CD4-positive, alpha-beta memory T cell (primary cell): ENCODE measurements around the gene LOXL3. TPM values are rescaled to one million over a fixed set of nuclear protein-coding genes. Genes with fewer than 3 reads are reported as not detected.
A peak's percentile ranks its signal among the peaks of the same experiment; 100 is the strongest.

ENCODE experiments used
- CTCF ChIA-PET: fragments of 350-600 bp; sonication (Branson Sonifier 250); formaldehyde crosslinking; loops from one replicate; lab custom pipeline; 2021; ENCODE audit warnings: inconsistent platforms; ENCODE audit not compliant: partially characterized antibody; lab: Charles Lee
- POLR2A ChIA-PET: fragments of 350-600 bp; sonication (Branson Sonifier 250); formaldehyde crosslinking; loops from one replicate; lab custom pipeline; 2021; ENCODE audit not compliant: partially characterized antibody; lab: Charles Lee
- DNase-seq, 5 donors: peaks; one replicate each; pipeline versions ENCODE4 v3.0.0 to v3.0.0-alpha.2; 2020 to 2022; ENCODE audit warnings: mixed read lengths in 1 of 5
- H3K27ac ChIP-seq: one replicate; pipeline ENCODE4 v1.7.0; 2013; ENCODE audit warnings: low read depth, low read length
- H3K27me3 ChIP-seq: 2 replicates; pipeline ENCODE4 v1.7.0; 2013; ENCODE audit warnings: mild to moderate bottlenecking, low read length, moderate library complexity; ENCODE audit not compliant: insufficient read depth
- H3K36me3 ChIP-seq: 2 replicates; pipeline ENCODE4 v1.7.0; 2013; ENCODE audit warnings: mild to moderate bottlenecking, low read length, moderate library complexity; ENCODE audit not compliant: insufficient read depth
- H3K4me1 ChIP-seq: 2 replicates; pipeline ENCODE4 v1.7.0; 2013; ENCODE audit warnings: mild to moderate bottlenecking, low read length, moderate library complexity; ENCODE audit not compliant: insufficient read depth
- H3K4me3 ChIP-seq, 2 donors: one replicate each; pipeline ENCODE4 v1.7.0; 2013; ENCODE audit warnings: low read length in 2 of 2, mild to moderate bottlenecking in 1 of 2
- H3K9me3 ChIP-seq, 2 donors: one replicate each; pipeline ENCODE4 v1.7.0; 2013; ENCODE audit warnings: low read length in 2 of 2, control low read depth in 1 of 2; ENCODE audit not compliant: control insufficient read depth in 1 of 2
- H3K27ac Mint-ChIP-seq, 7 donors: one replicate each; pipeline ENCODE4 v1.8.0; 2020 to 2021; ENCODE audit warnings: mixed read lengths in 7 of 7, mild to moderate bottlenecking in 6 of 7, inconsistent platforms in 3 of 7, moderate library complexity in 3 of 7
- H3K27me3 Mint-ChIP-seq, 2 donors: one replicate each; pipeline ENCODE4 v1.8.0; 2020 to 2021; ENCODE audit warnings: mixed read lengths in 2 of 2
- H3K36me3 Mint-ChIP-seq, 2 donors: one replicate each; pipeline ENCODE4 v1.8.0; 2020 to 2021; ENCODE audit warnings: mixed read lengths in 2 of 2, inconsistent platforms in 1 of 2, mild to moderate bottlenecking in 1 of 2
- H3K4me1 Mint-ChIP-seq, 4 donors: one replicate each; pipeline ENCODE4 v1.8.0; 2020 to 2021; ENCODE audit warnings: mixed read lengths in 4 of 4, mild to moderate bottlenecking in 1 of 4
- H3K4me3 Mint-ChIP-seq, 8 donors: one replicate each; pipeline ENCODE4 v1.8.0; 2020 to 2021; ENCODE audit warnings: mixed read lengths in 8 of 8, mild to moderate bottlenecking in 7 of 8, moderate library complexity in 6 of 8, inconsistent platforms in 3 of 8
- H3K9me3 Mint-ChIP-seq, 8 donors: one replicate each; pipeline ENCODE4 v1.8.0; 2020 to 2021; ENCODE audit warnings: mixed read lengths in 8 of 8, mild to moderate bottlenecking in 5 of 8, inconsistent platforms in 3 of 8, moderate library complexity in 1 of 8
- intact Hi-C: fragments of 100-400 bp; cut with micrococcal nuclease; formaldehyde crosslinking; loops from one replicate; pipeline ENCODE4 v1.15.1; 2023
- polyA plus RNA-seq, 2 donors: library from polyadenylated mRNA; unstranded; fragments of 300-500 nt; fragmentation: Illumina TruSeq; gene quantifications; one replicate each; pipeline ENCODE4 v1.2.3, GENCODE V29; 2021
- total RNA-seq, 2 experiments: library from RNA; stranded (reverse); gene quantifications; one replicate each; pipeline ENCODE4 v1.2.3, GENCODE V29; 2021

LOXL3 gene
- total and polyA plus RNA-seq, 4 experiments from 2014 or later: 0.25 to 0.32 TPM; not detected in 2

DNA sequence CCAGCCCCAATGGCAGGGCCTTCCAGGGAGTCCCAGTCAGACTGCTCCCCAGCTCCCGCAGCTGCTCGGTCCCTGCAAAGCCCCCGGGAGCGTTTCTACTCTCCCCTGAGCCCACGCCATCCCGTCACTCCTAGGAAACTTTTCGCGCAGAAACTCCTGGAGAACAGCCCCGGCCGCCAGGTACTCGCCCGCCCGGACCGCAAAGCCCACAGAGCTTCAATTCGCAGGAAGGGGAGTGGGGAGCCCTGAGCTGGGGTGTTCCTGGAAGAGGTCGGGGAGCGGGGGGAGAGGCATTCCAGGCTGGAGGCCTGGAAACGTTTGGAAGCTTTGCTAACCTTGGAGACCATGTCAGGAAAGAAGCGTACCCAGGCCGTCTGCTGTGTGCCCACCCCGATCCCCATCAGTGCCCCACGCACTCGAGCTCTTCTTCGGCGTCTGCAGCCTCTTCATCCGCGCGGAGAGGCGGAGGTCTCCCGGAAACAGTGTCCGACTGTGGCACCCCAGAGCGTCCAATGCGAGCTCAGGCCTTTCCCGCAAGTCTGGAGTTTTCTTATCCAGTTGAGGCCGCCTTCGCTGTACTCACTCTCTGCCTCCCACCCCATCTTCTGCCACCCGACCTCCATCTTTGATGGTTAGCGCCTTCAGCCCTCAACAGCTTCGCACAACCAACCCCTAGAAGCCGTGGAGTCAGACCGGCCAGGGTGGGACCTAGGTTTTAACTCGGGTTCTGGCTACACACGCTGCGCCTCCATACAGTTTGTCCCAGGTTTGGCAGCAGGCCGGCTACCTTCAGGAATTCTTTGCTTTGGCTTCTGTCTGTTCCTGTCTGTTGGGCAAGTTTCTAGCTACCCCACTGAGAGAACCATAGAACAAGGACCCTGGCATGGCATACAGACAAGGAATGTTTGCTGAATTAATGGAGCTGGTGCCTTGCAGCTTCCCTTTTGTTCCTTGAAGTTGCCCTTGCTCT, 50.0 kb downstream of the LOXL3 start:
- ChIA-PET POLR2A (interaction anchor here (1.1 to 8.0 kb wide), 10 partner anchors 10 to 49 kb away, joined by 3 to 60 read pairs (median 8); partner anchors contain the start of genes AUP1, CCDC142, DQX1 and HTRA2), CTCF (interaction anchor here (0.8 to 2.1 kb wide), 5 partner anchors 18 to 47 kb away, joined by 3 to 17 read pairs (median 4); partner anchors contain the start of genes AUP1, CCDC142, HTRA2 and TTC31)
- H3K27me3 Mint-ChIP-seq: peaks cover 20 to 68% of the 10 kb centered on the region in 2 donors
- H3K36me3 Mint-ChIP-seq: peaks cover 30 to 34% of the 10 kb centered on the region in 2 donors
- intact Hi-C loops: no loop called here
- H3K4me1 ChIP-seq: peaks cover 49% of the 10 kb centered on the region
- H3K36me3 ChIP-seq: peaks cover 15% of the 10 kb centered on the region
- no peak for DNase-seq
- H3K9me3 ChIP-seq: no peaks in the 10 kb centered on the region
- no peak overlapping the region for H3K27ac ChIP-seq
- H3K27me3 ChIP-seq: peaks cover 36% of the 10 kb centered on the region
- H3K27ac Mint-ChIP-seq: peak overlapping the region in 2 of 7 donors; percentile 54 to 60
- peaks cover 0 to 4% (median 0%) of the 10 kb centered on the region in 8 donors for H3K9me3 Mint-ChIP-seq
- H3K4me3 ChIP-seq: peak overlapping the region in 1 of 2 donors; percentile 49
- peak overlapping the region in 7 of 8 donors; percentile 55 to 79 (median 74) for H3K4me3 Mint-ChIP-seq
- peaks cover 23 to 90% (median 56%) of the 10 kb centered on the region in 4 donors for H3K4me1 Mint-ChIP-seq

DNA sequence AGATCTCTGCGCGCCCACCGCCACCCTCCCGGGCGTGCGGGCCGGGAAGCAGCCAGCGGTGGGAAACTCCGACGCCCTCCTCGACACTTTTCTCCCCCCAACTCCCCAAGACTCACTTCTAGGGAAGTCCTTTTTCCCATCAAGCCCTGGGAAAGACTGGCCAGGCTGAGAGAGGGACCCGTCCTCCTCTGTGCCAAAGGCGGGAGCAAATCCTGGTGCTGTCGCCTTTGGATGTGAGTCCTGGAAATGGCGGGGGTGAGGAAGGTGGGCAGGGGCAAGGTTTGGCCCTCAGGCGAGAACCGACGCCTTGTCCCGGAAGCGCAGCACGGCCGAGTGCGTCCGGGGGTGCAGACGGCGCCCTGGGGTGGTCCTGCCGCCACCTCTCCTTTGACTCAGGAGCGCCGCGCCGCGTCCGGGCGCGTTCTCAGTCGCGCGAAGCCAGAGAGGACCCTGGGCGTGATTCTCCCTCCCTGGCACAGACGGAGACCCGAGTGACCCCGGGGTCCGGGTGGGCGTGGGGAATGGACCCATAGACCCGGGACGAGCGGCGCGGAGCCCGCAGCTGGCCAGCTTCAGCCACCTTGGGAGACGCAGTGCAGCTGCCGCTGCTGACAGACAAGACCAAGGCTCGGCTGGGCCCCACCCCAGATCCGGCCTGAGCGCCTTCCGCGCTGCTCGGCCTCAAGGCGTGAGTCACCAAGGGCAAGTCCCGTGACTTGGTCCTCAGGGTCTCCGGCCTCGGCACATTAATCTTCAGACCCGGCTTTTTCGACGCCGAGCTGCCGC, 50.8 kb downstream of the LOXL3 start:
- no peak overlapping the region for H3K27ac ChIP-seq
- Mint-ChIP-seq H3K9me3 (peaks cover 0 to 4% (median 0%) of the 10 kb centered on the region in 8 donors), H3K4me1 (peaks cover 20 to 90% (median 55%) of the 10 kb centered on the region in 4 donors), H3K36me3 (peaks cover 30 to 33% of the 10 kb centered on the region in 2 donors), H3K4me3 (peak overlapping the region; percentile 55 to 79 (median 74)), H3K27ac (peak overlapping the region in 2 of 7 donors; percentile 54 to 60), H3K27me3 (peaks cover 24 to 74% of the 10 kb centered on the region in 2 donors)
- H3K9me3 ChIP-seq: no peaks in the 10 kb centered on the region
- H3K4me1 ChIP-seq: peaks cover 51% of the 10 kb centered on the region
- H3K36me3 ChIP-seq: peaks cover 15% of the 10 kb centered on the region
- peaks cover 36% of the 10 kb centered on the region for H3K27me3 ChIP-seq
- CTCF ChIA-PET: interaction anchor here (0.8 to 2.1 kb wide), 4 partner anchors 20 to 46 kb away, joined by 3 to 17 read pairs (median 5); partner anchors contain the start of genes AUP1, CCDC142, HTRA2 and TTC31
- peak overlapping the region in 1 of 2 donors; percentile 49 for H3K4me3 ChIP-seq
- intact Hi-C loops: no loop called here
- DNase-seq: peak in 1 of 5 donors; percentile 35
- POLR2A ChIA-PET: interaction anchor here (1.1 to 8.0 kb wide), 7 partner anchors 9 to 45 kb away, joined by 3 to 60 read pairs (median 14); partner anchors contain the start of genes AUP1, CCDC142, HTRA2 and MRPL53

DNA sequence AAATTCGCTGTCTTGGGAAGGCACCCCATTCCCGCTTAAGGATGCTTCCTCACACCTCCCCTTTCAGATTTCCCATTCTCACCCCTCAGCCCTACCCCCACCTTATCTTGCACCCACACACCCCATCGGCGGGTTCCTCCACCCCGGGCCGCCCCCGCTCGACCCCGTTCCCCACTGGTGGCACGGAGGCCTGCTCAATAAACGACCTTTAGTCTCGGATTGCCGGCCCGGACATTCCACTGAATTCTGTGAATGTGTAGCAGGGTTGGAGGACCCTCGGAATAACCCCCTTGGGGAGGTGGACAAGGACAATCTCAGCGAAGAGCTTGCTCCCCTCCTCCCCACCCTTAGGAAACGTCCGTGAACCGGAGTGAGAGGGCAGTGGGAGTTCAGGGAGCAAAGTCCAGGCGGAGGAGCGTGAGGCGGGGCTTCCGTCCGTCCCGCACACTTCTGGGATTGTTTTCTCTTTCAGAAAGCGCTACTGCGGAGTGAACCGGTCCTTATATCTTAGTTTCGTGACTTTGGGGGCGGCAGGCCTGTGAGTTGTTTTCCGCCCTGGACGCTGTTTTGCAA, 51.5 kb downstream of the LOXL3 start:
- POLR2A ChIA-PET: interaction anchor here (1.1 to 8.0 kb wide), 5 partner anchors 14 to 29 kb away, joined by 3 to 60 read pairs (median 26); partner anchors contain the start of genes AUP1, CCDC142, HTRA2 and MRPL53
- Histone ChIP-seq H3K27ac (no peak overlapping the region), H3K27me3 (peaks cover 38% of the 10 kb centered on the region), H3K9me3 (no peaks in the 10 kb centered on the region), H3K4me3 (no peak overlapping the region), H3K4me1 (peaks cover 53% of the 10 kb centered on the region), H3K36me3 (peaks cover 15% of the 10 kb centered on the region)
- Mint-ChIP-seq H3K27me3 (peaks cover 24 to 68% of the 10 kb centered on the region in 2 donors), H3K4me1 (peaks cover 20 to 87% (median 55%) of the 10 kb centered on the region in 4 donors), H3K4me3 (peak overlapping the region; percentile 60 to 83 (median 74)), H3K9me3 (peaks cover 0 to under 1% (median 0%) of the 10 kb centered on the region in 8 donors), H3K36me3 (peaks cover 26% of the 10 kb centered on the region in 2 donors), H3K27ac (peak overlapping the region in 2 of 7 donors; percentile 59 to 65)
- no peak for DNase-seq
- intact Hi-C loops: no loop called here
- CTCF ChIA-PET: interaction anchor here (1.2 kb wide), 1 partner anchor 19 kb away, joined by 5 read pairs; the partner anchor contains the start of genes CCDC142 and TTC31

DNA sequence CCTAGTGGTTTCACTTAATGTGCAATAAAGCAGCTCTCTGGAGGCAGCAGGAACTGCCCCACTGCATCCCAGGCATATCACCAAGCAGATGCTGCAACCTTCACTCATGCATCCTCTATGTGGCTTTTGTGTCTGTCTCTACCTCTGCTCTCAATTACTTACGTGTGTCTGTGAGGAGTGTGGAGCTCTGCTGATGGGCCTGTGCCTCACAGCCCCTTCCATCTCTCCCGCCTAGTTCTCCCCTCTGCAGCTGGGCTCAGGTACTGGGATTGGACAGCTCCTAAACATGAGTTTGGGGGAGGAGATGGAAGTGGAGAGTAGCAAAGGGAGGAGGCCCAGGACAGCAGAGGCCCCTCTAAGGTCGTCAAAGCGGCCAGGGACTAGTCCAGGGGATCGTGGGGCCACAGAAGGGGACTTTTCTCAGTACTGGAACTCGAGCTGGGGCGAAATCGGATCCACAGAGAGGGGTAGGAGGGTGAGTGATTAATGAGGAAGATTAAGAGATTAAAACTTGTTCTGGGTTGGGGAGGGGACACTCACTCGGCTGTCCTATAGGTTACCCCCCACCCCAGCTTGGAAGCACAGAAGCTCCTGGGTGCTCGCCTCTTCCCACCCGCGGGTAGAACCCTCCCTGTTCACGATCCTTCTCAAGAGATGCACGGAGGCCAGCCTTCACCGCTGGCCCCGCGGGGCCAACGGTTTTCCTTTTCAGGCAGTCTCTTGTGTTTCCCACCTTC, 52.2 kb downstream of the LOXL3 start:
- DNase-seq: no peak
- no peaks in the 10 kb centered on the region for H3K9me3 ChIP-seq
- H3K9me3 Mint-ChIP-seq: no peaks in the 10 kb centered on the region
- peak overlapping the region in 6 of 8 donors; percentile 56 to 83 (median 61) for H3K4me3 Mint-ChIP-seq
- intact Hi-C loops: no loop called here
- H3K27ac ChIP-seq: no peak overlapping the region
- CTCF ChIA-PET: interaction anchor here (0.9 to 1.3 kb wide), 4 partner anchors 18 to 84 kb away, joined by 3 to 5 read pairs (median 4); partner anchors contain the start of genes CCDC142 and TTC31
- H3K27ac Mint-ChIP-seq: peak overlapping the region in 1 of 7 donors; percentile 59
- POLR2A ChIA-PET: interaction anchor here (0.9 to 8.0 kb wide), 6 partner anchors 12 to 28 kb away, joined by 3 to 28 read pairs (median 8); partner anchors contain the start of genes AUP1, CCDC142, HTRA2 and MRPL53
- H3K4me1 ChIP-seq: peaks cover 48% of the 10 kb centered on the region
- H3K36me3 Mint-ChIP-seq: peaks cover 19 to 20% of the 10 kb centered on the region in 2 donors
- peaks cover 41% of the 10 kb centered on the region for H3K27me3 ChIP-seq
- peaks cover 15 to 80% (median 49%) of the 10 kb centered on the region in 4 donors for H3K4me1 Mint-ChIP-seq
- H3K4me3 ChIP-seq: no peak overlapping the region
- H3K27me3 Mint-ChIP-seq: peaks cover 24 to 62% of the 10 kb centered on the region in 2 donors
- H3K36me3 ChIP-seq: peaks cover 15% of the 10 kb centered on the region

DNA sequence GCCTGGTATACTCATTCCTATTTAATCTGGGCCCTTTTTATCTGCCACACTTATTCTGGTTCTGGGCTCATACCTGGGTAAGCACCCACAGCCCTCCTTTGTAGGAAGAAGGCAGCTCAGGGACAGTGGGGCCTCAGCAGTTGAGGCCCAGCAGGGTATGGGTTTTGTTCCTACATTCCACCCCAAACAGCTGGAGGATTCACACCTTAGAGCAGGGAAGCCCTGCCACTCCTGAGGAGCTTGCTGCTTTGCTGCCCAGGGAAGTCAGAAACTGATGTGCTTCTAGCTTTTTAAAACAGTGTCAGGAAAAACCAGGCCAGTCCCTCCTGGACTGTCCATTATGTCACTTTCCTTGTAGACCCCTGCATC, 53.2 kb downstream of the LOXL3 start:
- H3K4me1 ChIP-seq: peaks cover 39% of the 10 kb centered on the region
- POLR2A ChIA-PET: interaction anchor here (0.9 to 8.0 kb wide), 7 partner anchors 12 to 29 kb away, joined by 3 to 28 read pairs (median 6); partner anchors contain the start of genes AUP1, CCDC142, HTRA2 and MRPL53
- CTCF ChIA-PET: interaction anchor here (1.2 to 1.3 kb wide), 2 partner anchors 57 to 85 kb away, joined by 3 read pairs; no protein-coding TSS in a partner anchor

More for the DNA sequence above, 53.2 kb downstream of the LOXL3 start:
- Histone ChIP-seq H3K36me3 (peaks cover 11% of the 10 kb centered on the region), H3K27ac (no peak overlapping the region), H3K4me3 (no peak overlapping the region), H3K9me3 (no peaks in the 10 kb centered on the region), H3K27me3 (peaks cover 41% of the 10 kb centered on the region)
- DNase-seq: no peak
- H3K27ac Mint-ChIP-seq: no peak overlapping the region
- intact Hi-C loops: no loop called here
- peaks cover 24 to 61% of the 10 kb centered on the region in 2 donors for H3K27me3 Mint-ChIP-seq
- peak overlapping the region in 2 of 8 donors; percentile 25 to 56 for H3K4me3 Mint-ChIP-seq
- no peaks in the 10 kb centered on the region for H3K9me3 Mint-ChIP-seq
- H3K36me3 Mint-ChIP-seq: peaks cover 15% of the 10 kb centered on the region in 2 donors
- peaks cover 14 to 74% (median 45%) of the 10 kb centered on the region in 4 donors for H3K4me1 Mint-ChIP-seq
